Large intestine (tissue), 3 donors: Measurements from ENCODE around the gene LHFPL5. TPM values are rescaled to one million over a fixed set of nuclear protein-coding genes. Genes with fewer than 3 reads are reported as not detected.

Experiments
- DNase-seq, 2 donors: peaks; one replicate each; pipeline versions ENCODE4 v3.0.0 to v3.0.0-alpha.2; 2013
- H3K27ac ChIP-seq: one replicate; pipeline ENCODE4 v1.5.1; 2013; ENCODE audit warnings: low read length
- H3K27me3 ChIP-seq: 2 replicates; pipeline ENCODE4 v1.6.1; 2013; ENCODE audit warnings: low read length; ENCODE audit not compliant: control insufficient read depth, insufficient read depth
- H3K36me3 ChIP-seq: 2 replicates; pipeline ENCODE4 v1.6.1; 2013; ENCODE audit warnings: low read length; ENCODE audit not compliant: control insufficient read depth, insufficient read depth
- H3K4me1 ChIP-seq: one replicate; pipeline ENCODE4 v1.6.1; 2013; ENCODE audit warnings: low read length; ENCODE audit not compliant: control insufficient read depth, insufficient read depth
- H3K4me3 ChIP-seq: one replicate; pipeline ENCODE4 v1.5.1; 2013; ENCODE audit warnings: low read length
- H3K9me3 ChIP-seq: one replicate; pipeline ENCODE4 v1.6.1; 2013; ENCODE audit warnings: mild to moderate bottlenecking, low read depth, low read length, moderate library complexity; ENCODE audit not compliant: control insufficient read depth
- WGBS: methylation state at CpG from one replicate; pipeline ENCODE4 v1.1.5; 2013; ENCODE audit warnings: low lambda C conversion rate; ENCODE audit not compliant: insufficient coverage; 5-methylcytosine and 5-hydroxymethylcytosine counted together
- polyA plus RNA-seq: library from polyadenylated mRNA; unstranded; fragments of 120-200 nt; gene quantifications from one replicate; pipeline ENCODE4 v1.2.1, GENCODE V29; 2013

Gene LHFPL5
- polyA plus RNA-seq, 1 donor: 0.33 TPM

DNA sequence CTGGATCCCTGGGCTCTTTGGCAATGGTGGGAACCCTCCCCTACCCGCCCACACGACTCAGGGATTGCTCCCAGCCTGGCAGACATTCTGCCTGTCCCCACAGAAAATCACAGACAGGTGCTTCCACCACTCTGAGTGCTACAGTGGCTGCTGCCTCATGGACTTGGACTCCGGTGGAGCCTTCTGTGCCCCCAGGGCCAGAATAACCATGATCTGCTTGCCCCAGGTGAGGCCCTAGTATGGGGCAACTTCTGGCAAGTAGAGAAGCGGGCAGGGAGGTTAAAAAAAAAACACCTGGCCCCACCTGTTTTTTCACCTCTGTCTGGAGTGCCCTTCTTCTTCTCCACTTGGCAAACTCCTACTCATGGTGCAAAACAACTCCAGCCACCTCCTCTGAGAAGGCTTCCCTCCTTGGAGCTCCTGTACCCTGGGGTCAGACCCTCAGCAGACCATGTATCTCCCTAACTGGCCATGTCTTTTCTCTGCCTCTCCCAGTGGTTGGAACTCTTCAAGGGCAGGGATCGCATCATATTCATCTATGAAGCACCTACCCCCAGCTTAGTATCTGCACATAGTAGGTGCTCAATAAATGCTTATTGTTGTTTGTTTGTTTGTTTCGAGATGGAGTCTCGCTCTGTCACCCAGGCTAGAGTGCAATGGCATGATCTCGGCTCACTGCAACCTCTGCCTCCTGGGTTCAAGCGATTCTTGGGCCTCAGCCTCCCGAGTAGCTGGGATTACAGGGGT is 27.6 kb upstream of the LHFPL5 start:
- H3K4me1 ChIP-seq: peaks cover 3% of the 10 kb centered on the region
- no CpG with 5 or more reads among the region's 10 CpGs for WGBS
- no peaks in the 10 kb centered on the region for H3K9me3 ChIP-seq
- H3K4me3 ChIP-seq: no peak overlapping the region
- H3K36me3 ChIP-seq: no peaks in the 10 kb centered on the region
- H3K27ac ChIP-seq: no peak overlapping the region
- H3K27me3 ChIP-seq: peaks cover 14% of the 10 kb centered on the region
- no peak for DNase-seq

DNA sequence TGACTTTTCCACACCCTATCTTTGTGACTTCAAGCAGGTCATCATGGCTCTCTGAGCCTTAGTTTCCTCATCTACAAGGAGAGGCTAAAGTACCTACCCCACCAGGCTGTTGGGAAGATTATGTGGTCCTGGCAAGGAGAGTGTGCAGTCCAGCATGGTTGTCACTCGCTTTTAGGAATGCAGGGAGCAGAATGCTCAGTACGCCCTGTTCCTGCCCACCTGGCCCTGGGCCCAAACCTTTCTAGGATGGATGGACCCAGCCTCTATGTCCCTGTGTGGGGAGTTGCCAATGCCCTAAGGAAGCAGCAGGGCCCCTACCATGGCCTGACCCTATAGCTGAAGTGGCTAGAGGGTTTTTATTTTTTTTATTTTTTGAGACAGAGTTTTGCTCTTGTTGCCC is 26.7 kb upstream of the LHFPL5 start:
- no peak for DNase-seq
- no peaks in the 10 kb centered on the region for H3K9me3 ChIP-seq
- no peaks in the 10 kb centered on the region for H3K36me3 ChIP-seq
- peaks cover 14% of the 10 kb centered on the region for H3K27me3 ChIP-seq
- no peak overlapping the region for H3K27ac ChIP-seq
- H3K4me3 ChIP-seq: no peak overlapping the region
- peaks cover 3% of the 10 kb centered on the region for H3K4me1 ChIP-seq
- no CpG with 5 or more reads among the region's 2 CpGs for WGBS

DNA sequence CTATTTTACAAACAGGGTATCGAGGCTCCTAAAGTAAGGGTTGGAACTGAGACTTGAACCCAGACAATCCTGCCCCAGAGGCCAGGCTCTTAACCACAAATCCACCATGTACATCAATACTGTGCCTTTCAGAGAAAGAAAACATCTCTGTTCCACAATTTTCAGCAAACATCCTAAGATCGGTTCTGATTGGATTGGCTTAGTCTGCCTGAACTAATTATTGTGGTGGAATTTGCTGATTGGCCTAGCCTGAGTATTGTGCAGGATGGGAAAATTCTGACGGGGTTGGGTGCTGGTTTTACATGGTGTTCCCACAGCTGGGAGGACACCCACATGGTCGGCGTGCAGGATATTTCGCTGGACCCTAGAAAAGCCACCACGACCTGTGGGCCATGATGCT is 24.4 kb upstream of the LHFPL5 start, which contains the start of gene CLPSL1:
TSS of gene CLPSL1 (plus strand) at position 301 of the 400 bp plus-strand sequence. CDS start at position 393, 92 bp downstream.
- WGBS: no CpG with 5 or more reads among the region's 7 CpGs
- Histone ChIP-seq H3K27ac (no peak within 1 kb of the TSS), H3K9me3 (no peaks in the 10 kb centered on the region), H3K4me3 (no peak within 1 kb of the TSS), H3K36me3 (no peaks in the 10 kb centered on the region), H3K4me1 (peaks cover 3% of the 10 kb centered on the region), H3K27me3 (peaks cover 15% of the 10 kb centered on the region)
- no peak for DNase-seq

DNA sequence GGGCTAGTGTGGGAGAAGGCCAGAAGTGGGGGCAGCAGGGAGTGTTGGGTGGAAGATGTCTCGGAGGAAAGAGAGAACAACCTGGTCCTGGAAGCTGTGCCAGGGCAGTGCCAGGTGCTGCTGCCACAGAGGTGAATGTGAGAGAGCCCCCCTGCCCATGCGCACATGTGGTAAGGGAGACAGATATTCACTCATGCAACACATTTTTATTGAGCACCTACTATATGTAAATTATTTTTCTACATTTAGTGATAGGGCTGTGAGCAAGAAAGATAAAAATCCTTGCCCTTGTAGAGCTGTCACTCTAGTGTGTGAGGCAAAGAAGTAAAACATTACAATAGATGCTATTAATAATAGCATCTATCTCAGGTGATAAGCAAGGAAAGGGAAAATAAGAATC is 23.9 kb upstream of the LHFPL5 start:
- WGBS: no CpG with 5 or more reads among the region's 2 CpGs
- peaks cover 14% of the 10 kb centered on the region for H3K27me3 ChIP-seq

DNA sequence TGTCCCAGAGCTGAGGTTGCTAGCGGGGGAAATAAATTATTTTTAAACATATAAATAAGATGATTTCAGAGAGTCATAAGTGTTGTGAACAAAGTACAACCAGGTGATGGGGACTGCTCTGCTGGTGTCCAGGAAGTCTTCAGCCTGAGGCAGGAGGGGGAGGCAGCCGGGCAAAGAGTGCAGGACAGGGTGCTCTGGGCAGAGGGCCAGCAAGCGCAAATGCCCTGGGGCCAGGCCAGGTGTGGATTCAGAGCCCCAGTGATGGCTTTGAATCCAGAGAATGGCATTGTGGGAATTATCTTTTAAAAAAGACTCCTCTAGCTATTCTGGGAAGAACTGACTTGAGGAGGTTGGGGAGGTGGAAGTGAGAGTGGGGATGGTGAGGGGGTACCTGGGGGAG is 22.7 kb upstream of the LHFPL5 start:
- no peaks in the 10 kb centered on the region for H3K9me3 ChIP-seq
- DNase-seq: no peak
- no peaks in the 10 kb centered on the region for H3K36me3 ChIP-seq
- no peak overlapping the region for H3K27ac ChIP-seq
- peaks cover 19% of the 10 kb centered on the region for H3K27me3 ChIP-seq
- no peaks in the 10 kb centered on the region for H3K4me1 ChIP-seq
- no peak overlapping the region for H3K4me3 ChIP-seq
- WGBS: 86% methylated on average over 1 of the region's 3 CpGs

More for the DNA sequence above, 23.9 kb upstream of the LHFPL5 start:
- Histone ChIP-seq H3K4me1 (peaks cover 3% of the 10 kb centered on the region), H3K36me3 (no peaks in the 10 kb centered on the region), H3K4me3 (no peak overlapping the region), H3K9me3 (no peaks in the 10 kb centered on the region), H3K27ac (no peak overlapping the region)
- no peak for DNase-seq

DNA sequence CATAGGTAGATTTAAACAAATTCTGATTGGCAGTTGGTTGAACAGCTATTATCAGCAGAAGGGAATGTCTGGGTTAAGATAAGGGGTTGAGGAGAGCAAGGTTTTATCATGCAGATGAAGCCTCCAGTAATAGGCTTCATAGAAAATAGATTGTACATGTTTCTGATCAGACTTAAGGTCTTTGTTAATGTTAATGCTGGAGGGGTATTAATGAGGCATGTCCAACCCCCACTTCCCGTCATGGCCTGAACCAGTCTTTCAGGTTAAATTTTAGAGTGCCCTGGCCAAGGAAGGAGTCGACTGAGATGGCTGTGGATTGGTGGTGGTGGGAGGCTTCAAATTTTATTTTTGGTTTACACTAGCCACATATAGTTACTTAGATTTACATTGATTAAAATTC is 21.0 kb upstream of the LHFPL5 start:
- H3K27ac ChIP-seq: no peak overlapping the region
- no peak for DNase-seq
- H3K4me1 ChIP-seq: no peaks in the 10 kb centered on the region
- no peak overlapping the region for H3K4me3 ChIP-seq
- H3K36me3 ChIP-seq: no peaks in the 10 kb centered on the region
- H3K27me3 ChIP-seq: peaks cover 35% of the 10 kb centered on the region
- no CpG with 5 or more reads among the region's 2 CpGs for WGBS
- no peaks in the 10 kb centered on the region for H3K9me3 ChIP-seq

DNA sequence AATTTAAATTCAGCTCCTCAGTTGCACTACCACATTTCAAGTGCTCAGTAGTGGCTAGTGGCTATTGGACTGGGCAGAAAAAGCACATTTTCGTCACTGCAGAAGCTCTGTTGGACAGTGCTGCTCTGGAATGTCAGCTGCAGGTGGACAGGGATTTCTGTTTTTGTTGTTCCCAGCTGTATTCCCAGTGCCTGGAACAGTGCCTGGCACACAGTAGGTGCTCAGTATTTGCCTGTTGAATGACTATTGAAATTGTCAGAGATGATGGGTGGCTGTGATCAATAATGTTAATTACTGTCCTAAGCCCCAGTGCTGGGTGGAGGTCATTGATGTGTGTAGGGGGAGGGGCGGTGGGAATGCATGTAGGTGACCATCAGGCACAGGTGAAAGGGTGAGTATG is 18.9 kb upstream of the LHFPL5 start:
- Histone ChIP-seq H3K27me3 (peaks cover 36% of the 10 kb centered on the region), H3K4me3 (no peak overlapping the region), H3K9me3 (no peaks in the 10 kb centered on the region), H3K27ac (no peak overlapping the region), H3K4me1 (no peaks in the 10 kb centered on the region), H3K36me3 (no peaks in the 10 kb centered on the region)
- no CpG with 5 or more reads among the region's 2 CpGs for WGBS
- DNase-seq: no peak

DNA sequence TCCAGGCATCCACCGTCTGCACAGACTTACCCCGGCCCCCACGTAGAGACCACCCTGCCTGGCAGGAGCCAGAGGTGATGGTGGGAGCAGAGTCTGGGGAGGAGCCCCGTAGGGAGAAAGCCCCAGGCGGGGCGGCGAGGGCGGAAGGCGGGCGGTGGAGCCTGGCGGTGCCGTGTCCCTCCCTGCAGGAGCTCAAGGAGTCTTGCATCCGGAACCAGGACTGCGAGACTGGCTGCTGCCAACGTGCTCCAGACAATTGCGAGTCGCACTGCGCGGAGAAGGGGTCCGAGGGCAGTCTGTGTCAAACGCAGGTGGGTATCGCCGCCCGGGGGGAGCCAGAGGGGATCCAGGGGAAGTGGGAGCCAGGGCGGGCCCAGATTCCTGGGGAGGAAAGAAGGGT is 18.3 kb upstream of the LHFPL5 start:
- no peaks in the 10 kb centered on the region for H3K9me3 ChIP-seq
- no peaks in the 10 kb centered on the region for H3K36me3 ChIP-seq
- H3K4me1 ChIP-seq: no peaks in the 10 kb centered on the region
- H3K4me3 ChIP-seq: no peak overlapping the region
- DNase-seq: no peak
- H3K27ac ChIP-seq: no peak overlapping the region
- peaks cover 36% of the 10 kb centered on the region for H3K27me3 ChIP-seq
- WGBS: no CpG with 5 or more reads among the region's 25 CpGs

DNA sequence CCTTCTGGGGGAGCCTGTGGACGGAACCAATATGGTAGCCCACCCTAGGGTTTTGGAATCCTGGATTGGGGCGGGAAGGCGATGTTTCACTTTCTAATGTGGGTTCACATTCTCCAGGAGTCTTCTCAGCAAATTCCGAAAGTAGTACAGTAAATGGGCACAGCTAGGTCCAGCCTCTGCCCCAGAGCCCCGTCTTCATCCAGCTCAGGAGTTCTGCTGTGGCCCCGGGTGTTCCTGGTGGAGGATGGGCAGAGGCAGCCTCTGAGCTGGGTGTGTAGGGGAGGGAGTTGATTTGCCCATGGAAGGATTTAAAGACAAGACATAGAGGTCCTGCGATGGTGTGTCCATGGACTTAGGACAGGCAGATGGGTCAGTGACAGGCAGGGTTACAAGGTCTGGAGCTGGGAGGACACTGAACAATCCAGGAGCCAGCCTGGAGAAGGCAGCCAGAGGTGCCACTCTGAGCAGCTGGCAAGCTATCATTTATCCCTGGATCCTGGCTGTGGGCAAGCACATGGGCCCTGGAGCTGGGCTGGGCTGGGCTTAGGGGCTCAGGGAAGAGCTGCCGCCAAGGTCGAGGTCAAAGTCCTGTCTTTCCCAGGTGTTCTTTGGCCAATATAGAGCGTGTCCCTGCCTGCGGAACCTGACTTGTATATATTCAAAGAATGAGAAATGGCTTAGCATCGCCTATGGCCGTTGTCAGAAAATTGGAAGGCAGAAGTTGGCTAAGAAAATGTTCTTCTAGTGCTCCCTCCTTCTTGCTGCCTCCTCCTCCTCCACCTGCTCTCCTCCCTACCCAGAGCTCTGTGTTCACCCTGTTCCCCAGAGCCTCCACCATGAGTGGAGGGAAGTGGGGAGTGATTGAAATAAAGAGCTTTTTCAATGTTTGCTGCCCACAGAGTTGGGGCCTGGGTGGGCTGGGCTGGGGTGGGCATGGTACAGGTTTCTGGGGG is 17.6 kb upstream of the LHFPL5 start:
- Histone ChIP-seq H3K36me3 (no peaks in the 10 kb centered on the region), H3K27ac (no peak overlapping the region), H3K9me3 (no peaks in the 10 kb centered on the region), H3K27me3 (peaks cover 36% of the 10 kb centered on the region), H3K4me3 (no peak overlapping the region), H3K4me1 (no peaks in the 10 kb centered on the region)
- no peak for DNase-seq
- WGBS: no CpG with 5 or more reads among the region's 13 CpGs

DNA sequence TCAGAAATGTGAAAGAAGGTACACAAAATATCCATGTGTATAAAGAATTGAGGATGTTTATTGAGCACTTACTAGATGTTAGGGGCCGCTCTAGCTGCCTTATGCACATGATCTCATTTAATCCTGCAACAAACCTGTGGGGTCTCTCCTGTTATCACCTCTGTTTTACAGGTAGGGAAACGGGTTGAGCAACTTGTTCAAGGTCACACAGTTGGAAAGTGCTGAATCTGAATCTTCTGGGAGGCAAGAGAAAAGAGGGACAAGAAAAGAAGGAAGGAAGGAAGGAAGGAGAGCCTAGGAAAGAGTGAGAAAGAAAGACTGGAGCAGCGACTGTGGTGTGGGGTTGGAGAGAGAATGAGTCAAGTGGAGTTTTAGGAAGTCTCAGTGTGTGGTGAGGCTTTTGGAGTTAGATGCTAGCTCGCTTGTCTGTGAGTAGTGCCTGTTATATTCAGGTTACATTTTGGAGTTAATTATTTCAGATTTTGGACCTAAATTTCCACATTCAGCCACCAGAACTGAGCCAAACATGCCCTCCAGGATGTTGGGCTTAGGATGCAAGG is 16.6 kb upstream of the LHFPL5 start:
- Histone ChIP-seq H3K27me3 (peaks cover 36% of the 10 kb centered on the region), H3K4me3 (no peak overlapping the region), H3K27ac (no peak overlapping the region), H3K36me3 (no peaks in the 10 kb centered on the region), H3K9me3 (no peaks in the 10 kb centered on the region), H3K4me1 (no peaks in the 10 kb centered on the region)
- DNase-seq: no peak
- 39% methylated on average over 2 of the region's 4 CpGs for WGBS
